ENCODE data around the gene HCN3. TPM values are rescaled to one million over a fixed set of nuclear protein-coding genes. Genes with fewer than 3 reads are reported as not detected.
"Not testable (repeated sequence)": the region's sequence is repeated elsewhere in the genome, so short reads cannot be mapped to it uniquely, and the experiment has no call there.

The HCN3 gene
- total RNA-seq: 1 to 10 TPM; 4.9 to 5.1 TPM

- CTCF ChIA-PET: interaction anchor here (0.6 to 3.6 kb wide), 9 partner anchors 16 to 322 kb away, joined by 3 to 34 read pairs (median 6); partner anchors contain the start of genes FDPS, RUSC1 and SCAMP3
- POLR2A ChIA-PET: interaction anchor here (1.2 kb wide), 1 partner anchor 40 kb away, joined by 4 read pairs; no protein-coding TSS in a partner anchor
- ATAC-seq: peak; percentile 71
Observed at GRCh38 chr1:155277070-155277901, at the start of gene HCN3. HCN3 (plus strand) TSS chr1:155277463; CDS start chr1:155277591, 128 bp downstream.

GRCh38 chr1:155228096-155228427 lies 49.2 kb upstream of the HCN3 start:
- ATAC-seq (no peak), DNase-seq (no peak)
- ChIA-PET CTCF (interaction anchor here (1.2 to 6.6 kb wide), 6 partner anchors 15 to 55 kb away, joined by 3 to 134 read pairs (median 20); partner anchors contain the start of genes KRTCAP2, MTX1 and THBS3), POLR2A (interaction anchor here (1.1 to 3.0 kb wide), 9 partner anchors 9 to 80 kb away, joined by 3 to 39 read pairs (median 7); partner anchors contain the start of genes FDPS, KRTCAP2, MTX1 and THBS3)
- H3K27ac Mint-ChIP-seq: peak overlapping the region; percentile 94
- peaks cover 33% of the 10 kb centered on the region for H3K4me1 Mint-ChIP-seq (ENCODE audit: low read depth)
- H3K9me3 Mint-ChIP-seq (ENCODE audit: insufficient read depth): no peaks in the 10 kb centered on the region
- H3K4me3 Mint-ChIP-seq: peak overlapping the region; percentile 91
- no peaks in the 10 kb centered on the region for H3K27me3 Mint-ChIP-seq (ENCODE audit: low read depth)
- peaks cover 12% of the 10 kb centered on the region for H3K36me3 Mint-ChIP-seq (ENCODE audit: low read depth)

More at GRCh38 chr1:155277070-155277901, at the start of gene HCN3:
- H3K27ac Mint-ChIP-seq: peak within 1 kb of the TSS; percentile 1
- H3K27me3 Mint-ChIP-seq (ENCODE audit: low read depth): no peaks in the 10 kb centered on the region
- H3K4me3 Mint-ChIP-seq: peak within 1 kb of the TSS; percentile 67
- peaks cover 32% of the 10 kb centered on the region for H3K4me1 Mint-ChIP-seq (ENCODE audit: low read depth)
- peaks cover 7% of the 10 kb centered on the region for H3K36me3 Mint-ChIP-seq (ENCODE audit: low read depth)
- H3K9me3 Mint-ChIP-seq (ENCODE audit: insufficient read depth): no peaks in the 10 kb centered on the region
- peak; percentile 95 for DNase-seq

- H3K9me3 Mint-ChIP-seq (ENCODE audit: insufficient read depth); H3K27me3 Mint-ChIP-seq (ENCODE audit: low read depth); POLR2A ChIA-PET; H3K27ac Mint-ChIP-seq; DNase-seq; ATAC-seq; H3K4me3 Mint-ChIP-seq: not testable (repeated sequence)
- CTCF ChIA-PET: interaction anchor here (1.9 kb wide), 1 partner anchor 19 kb away, joined by 5 read pairs; no protein-coding TSS in a partner anchor
- Mint-ChIP-seq H3K36me3 (ENCODE audit: low read depth) (peaks cover 11% of the 10 kb centered on the region), H3K4me1 (ENCODE audit: low read depth) (peaks cover 23% of the 10 kb centered on the region)
Observed at GRCh38 chr1:155231302-155231701, 46.0 kb upstream of the HCN3 start.

- not testable (repeated sequence) for ATAC-seq; H3K27ac Mint-ChIP-seq; H3K4me3 Mint-ChIP-seq; H3K27me3 Mint-ChIP-seq (ENCODE audit: low read depth); DNase-seq; H3K9me3 Mint-ChIP-seq (ENCODE audit: insufficient read depth)
- ChIA-PET POLR2A (interaction anchor here (1.2 kb wide), 1 partner anchor 12 kb away, joined by 4 read pairs; no protein-coding TSS in a partner anchor), CTCF (interaction anchor here (1.9 kb wide), 1 partner anchor 18 kb away, joined by 5 read pairs; no protein-coding TSS in a partner anchor)
- H3K36me3 Mint-ChIP-seq (ENCODE audit: low read depth): peaks cover 16% of the 10 kb centered on the region
- H3K4me1 Mint-ChIP-seq (ENCODE audit: low read depth): peaks cover 21% of the 10 kb centered on the region
Observed at GRCh38 chr1:155232001-155232978, 45.0 kb upstream of the HCN3 start.

- ATAC-seq; H3K27ac Mint-ChIP-seq; H3K4me3 Mint-ChIP-seq; H3K9me3 Mint-ChIP-seq (ENCODE audit: insufficient read depth); H3K27me3 Mint-ChIP-seq (ENCODE audit: low read depth); POLR2A ChIA-PET; DNase-seq; CTCF ChIA-PET: not testable (repeated sequence)
- Mint-ChIP-seq H3K4me1 (ENCODE audit: low read depth) (peaks cover 13% of the 10 kb centered on the region), H3K36me3 (ENCODE audit: low read depth) (peaks cover 17% of the 10 kb centered on the region)
Observed at GRCh38 chr1:155233502-155233901, 43.8 kb upstream of the HCN3 start.

- POLR2A ChIA-PET; CTCF ChIA-PET; H3K4me3 Mint-ChIP-seq; H3K9me3 Mint-ChIP-seq (ENCODE audit: insufficient read depth); H3K27me3 Mint-ChIP-seq (ENCODE audit: low read depth); DNase-seq; ATAC-seq: not testable (repeated sequence)
- Mint-ChIP-seq H3K4me1 (ENCODE audit: low read depth) (peaks cover 15% of the 10 kb centered on the region), H3K36me3 (ENCODE audit: low read depth) (peaks cover 24% of the 10 kb centered on the region), H3K27ac (peak overlapping the region; percentile 65)
Observed at GRCh38 chr1:155235375-155235774, 41.9 kb upstream of the HCN3 start.

GRCh38 chr1:155236451-155236850 lies 40.8 kb upstream of the HCN3 start:
- Mint-ChIP-seq H3K36me3 (ENCODE audit: low read depth) (peaks cover 28% of the 10 kb centered on the region), H3K9me3 (ENCODE audit: insufficient read depth) (no peaks in the 10 kb centered on the region), H3K27ac (no peak overlapping the region), H3K27me3 (ENCODE audit: low read depth) (no peaks in the 10 kb centered on the region), H3K4me3 (no peak overlapping the region), H3K4me1 (ENCODE audit: low read depth) (peaks cover 26% of the 10 kb centered on the region)
- ATAC-seq (no peak), DNase-seq (no peak)
- CTCF ChIA-PET: no interaction called here
- POLR2A ChIA-PET: no interaction called here

- H3K4me1 Mint-ChIP-seq (ENCODE audit: low read depth): peaks cover 53% of the 10 kb centered on the region
- ATAC-seq: peak; percentile 26
Observed at GRCh38 chr1:155241069-155241679, 36.1 kb upstream of the HCN3 start.

GRCh38 chr1:155241841-155242264 lies 35.4 kb upstream of the HCN3 start:
- POLR2A ChIA-PET: interaction anchor here (0.6 to 4.0 kb wide), 4 partner anchors 14 to 225 kb away, joined by 3 to 22 read pairs (median 4); partner anchors contain the start of gene KRTCAP2
- H3K27ac Mint-ChIP-seq: peak overlapping the region; percentile 87
- H3K4me1 Mint-ChIP-seq (ENCODE audit: low read depth): peaks cover 52% of the 10 kb centered on the region
- ATAC-seq: no peak
- peaks cover 28% of the 10 kb centered on the region for H3K36me3 Mint-ChIP-seq (ENCODE audit: low read depth)
- H3K4me3 Mint-ChIP-seq: peak overlapping the region; percentile 87
- no peaks in the 10 kb centered on the region for H3K9me3 Mint-ChIP-seq (ENCODE audit: insufficient read depth)
- CTCF ChIA-PET: interaction anchor here (0.8 to 4.2 kb wide), 6 partner anchors 9 to 81 kb away, joined by 3 to 25 read pairs (median 9); partner anchors contain the start of gene THBS3
- no peak for DNase-seq
- H3K27me3 Mint-ChIP-seq (ENCODE audit: low read depth): peaks cover 2% of the 10 kb centered on the region

More at GRCh38 chr1:155241069-155241679, 36.1 kb upstream of the HCN3 start:
- DNase-seq: peak; percentile 84
- H3K4me3 Mint-ChIP-seq: peak overlapping the region; percentile 87
- H3K36me3 Mint-ChIP-seq (ENCODE audit: low read depth): peaks cover 28% of the 10 kb centered on the region
- H3K9me3 Mint-ChIP-seq (ENCODE audit: insufficient read depth): no peaks in the 10 kb centered on the region
- peaks cover 2% of the 10 kb centered on the region for H3K27me3 Mint-ChIP-seq (ENCODE audit: low read depth)
- H3K27ac Mint-ChIP-seq: peak overlapping the region; percentile 87
- POLR2A ChIA-PET: interaction anchor here (0.6 to 4.0 kb wide), 5 partner anchors 13 to 226 kb away, joined by 3 to 22 read pairs (median 4); partner anchors contain the start of genes KRTCAP2, MTX1 and THBS3
- CTCF ChIA-PET: interaction anchor here (0.8 to 4.2 kb wide), 7 partner anchors 10 to 82 kb away, joined by 3 to 25 read pairs (median 7); partner anchors contain the start of genes KRTCAP2 and THBS3

- ChIA-PET CTCF (interaction anchor here (1.6 to 4.2 kb wide), 6 partner anchors 8 to 81 kb away, joined by 5 to 25 read pairs (median 12); partner anchors contain the start of genes KRTCAP2, THBS3 and TRIM46), POLR2A (interaction anchor here (2.7 to 4.0 kb wide), 3 partner anchors 15 to 35 kb away, joined by 21 to 23 read pairs (median 22); partner anchors contain the start of genes MTX1 and THBS3)
- peaks cover 2% of the 10 kb centered on the region for H3K27me3 Mint-ChIP-seq (ENCODE audit: low read depth)
- peak overlapping the region; percentile 69 for H3K4me3 Mint-ChIP-seq
- peak overlapping the region; percentile 90 for H3K27ac Mint-ChIP-seq
- ATAC-seq: no peak
- DNase-seq: no peak
- H3K9me3 Mint-ChIP-seq (ENCODE audit: insufficient read depth): no peaks in the 10 kb centered on the region
- H3K4me1 Mint-ChIP-seq (ENCODE audit: low read depth): peaks cover 52% of the 10 kb centered on the region
- H3K36me3 Mint-ChIP-seq (ENCODE audit: low read depth): peaks cover 30% of the 10 kb centered on the region
Observed at GRCh38 chr1:155242805-155243358, 34.4 kb upstream of the HCN3 start.

Measured in activated CD8-positive, alpha-beta T cell treated with anti-CD3 and anti-CD28 coated beads, Interleukin-2, amount 10 ng/mL, durations not matched to agents 7 days and 5 days (primary cell).